K562 (cell line): ENCODE measurements around the gene RCHY1. TPM values are rescaled to one million over a fixed set of nuclear protein-coding genes. Genes with fewer than 3 reads are reported as not detected.

Experiments used
- ETS2 ChIP-seq: IDR thresholded peaks from 2 replicates; pipeline ENCODE4 v1.6.1; 2016; ENCODE audit warnings: borderline replicate concordance, missing genetic modification characterization, mild to moderate bottlenecking, moderate library complexity, missing compliant biosample characterization; ENCODE audit not compliant: poor library complexity, severe bottlenecking
- FIP1L1 ChIP-seq: fragments of 200-400 bp; formaldehyde crosslinking; IDR thresholded peaks from 2 replicates; pipeline ENCODE4 v1.6.1; 2018; ENCODE audit warnings: mild to moderate bottlenecking, low read depth, low read length; ENCODE audit not compliant: poor library complexity, severe bottlenecking
- FOXA1 ChIP-seq: fragments of 450-650 bp; IDR thresholded peaks from 2 replicates; pipeline ENCODE4 v1.6.1; 2016; ENCODE audit warnings: mild to moderate bottlenecking, borderline replicate concordance
- FOXK1 ChIP-seq: sonication (generic); formaldehyde crosslinking; IDR thresholded peaks from 2 replicates; pipeline ENCODE4 v1.8.0; 2022; ENCODE audit warnings: missing genetic modification reagents, mild to moderate bottlenecking, borderline replicate concordance
- KAT2B ChIP-seq: IDR thresholded peaks from one replicate; pipeline ENCODE4 v1.6.1; 2012; ENCODE audit warnings: low read depth, mild to moderate bottlenecking, control low read depth, inconsistent platforms, low read length, moderate library complexity
- RBM17 ChIP-seq: fragments of 200-400 bp; formaldehyde crosslinking; IDR thresholded peaks from 2 replicates; pipeline ENCODE4 v1.6.1; 2017; ENCODE audit warnings: low read depth, mild to moderate bottlenecking, low read length, borderline replicate concordance
- SIX5 ChIP-seq, 2 experiments: IDR thresholded peaks; 2 replicates each; pipeline ENCODE4 v1.6.1; 2011; ENCODE audit warnings: low read length in 2 of 2, borderline replicate concordance in 1 of 2, low read depth in 1 of 2, mild to moderate bottlenecking in 1 of 2, moderate library complexity in 1 of 2; ENCODE audit not compliant: insufficient read depth in 1 of 2
- SRSF1 ChIP-seq: fragments of 200-400 bp; formaldehyde crosslinking; IDR thresholded peaks from 2 replicates; pipeline ENCODE4 v1.6.1; 2017; ENCODE audit warnings: mild to moderate bottlenecking, low read depth, low read length, moderate library complexity
- ZNF224 ChIP-seq: sonication (generic); formaldehyde crosslinking; IDR thresholded peaks from 2 replicates; pipeline ENCODE4 v1.8.0; 2022; ENCODE audit warnings: mild to moderate bottlenecking, missing genetic modification reagents
- polyA plus RNA-seq, 8 experiments: library from polyadenylated mRNA; depleted of rRNA in 4 of 8; stranded (reverse) in 5 of 8; unstranded in 3 of 8; fragments of >200 nt; fragmentation: Nextera tagmentation in 2 of 8; fragmentation: Illumina TruSeq in 1 of 8; extraction: Ambion mirVana in 2 of 8; extraction: Trizol in 1 of 8; gene quantifications; 2 replicates each; pipeline versions ENCODE4 v1.2.1 to v1.2.3, GENCODE V29; 2011 to 2014; ENCODE audit warnings: inconsistent platforms in 1 of 8, missing spikeins in 1 of 8
- total RNA-seq, 7 experiments: library from RNA; depleted of rRNA in 6 of 7; stranded (reverse); fragments of >200 nt in 6 of 7; fragmentation: Illumina TruSeq in 2 of 7; extraction: Trizol in 2 of 7; gene quantifications; 2 replicates each; pipeline versions ENCODE4 v1.2.1 to v1.2.3, GENCODE V29; 2011 to 2021; ENCODE audit warnings: low replicate concordance in 1 of 7
- TF ChIP-seq, protein P1 (sequence below): fragments of 450-650 bp; IDR thresholded peaks from 2 replicates; pipeline ENCODE4 v1.6.1; 2017; ENCODE audit warnings: antibody characterized with exemption
- TF ChIP-seq, protein P2 (sequence below): fragments of 450-650 bp; IDR thresholded peaks from 2 replicates; pipeline ENCODE4 v1.6.1; 2016; ENCODE audit warnings: low read depth
- TF ChIP-seq, protein P3 (sequence below): fragments of 200-800 bp; sonication (Bioruptor generic); IDR thresholded peaks from 2 replicates; pipeline ENCODE4 v1.6.1; 2017; ENCODE audit warnings: missing genetic modification characterization, missing compliant biosample characterization
- TF ChIP-seq, protein P4 (sequence below): fragments of 250-450 bp; sonication (Bioruptor Pico); IDR thresholded peaks from 2 replicates; pipeline ENCODE4 v1.6.1; 2021; ENCODE audit warnings: mild to moderate bottlenecking

The RCHY1 gene
- total and polyA plus RNA-seq, 9 of the 15 experiments (the other 6 are each of a cell fraction or from before 2014, with no cell fraction given) = 27.3 to 85.1 (median 45.9) TPM

DNA sequence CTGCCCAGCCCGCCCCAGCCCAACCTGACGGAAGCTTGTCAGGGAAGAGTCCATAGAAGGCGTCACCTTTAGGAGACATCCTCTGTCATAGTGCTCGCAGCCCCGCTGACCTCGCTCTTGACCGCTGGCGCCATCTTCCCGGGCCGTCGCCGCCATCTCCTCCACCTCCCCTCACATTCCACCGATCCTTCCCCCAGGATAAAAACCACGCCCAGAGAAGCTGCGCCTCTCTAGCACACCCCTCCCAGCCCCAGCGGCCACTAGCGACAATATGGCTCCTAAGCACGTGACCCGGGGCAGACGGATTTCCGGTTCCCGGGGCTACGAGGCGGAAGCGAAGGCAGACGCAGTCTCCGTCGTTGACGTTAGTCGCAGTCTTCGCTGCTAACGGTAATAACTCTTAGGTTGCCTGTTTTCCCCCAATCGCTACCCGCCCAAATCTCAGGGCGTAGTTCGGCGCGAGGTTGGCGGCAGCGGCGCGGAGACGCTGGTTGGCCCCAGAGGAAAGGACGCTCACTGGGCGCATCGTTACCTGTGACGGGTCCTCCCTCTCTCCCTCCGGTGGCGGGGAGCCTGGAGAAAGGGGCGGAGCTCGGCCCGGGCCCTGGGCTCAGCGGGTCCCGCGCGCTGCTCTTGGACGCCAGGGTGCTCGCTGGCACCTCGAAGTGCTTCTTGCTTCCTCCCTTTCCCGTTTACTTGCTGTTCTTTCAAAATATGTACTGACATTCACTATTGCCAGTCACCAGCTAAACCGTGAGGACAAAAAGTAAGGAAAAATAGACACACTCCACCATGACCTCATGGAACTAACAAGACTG is at the start of gene RCHY1, which contains the start of gene THAP6 (continued):
- TF ChIP-seq SIX5 (IDR thresholded peaks at IDR 0.05; ENCODE audit: borderline replicate concordance in 1 of 2, insufficient read depth in 1 of 2, low read depth in 1 of 2, low read length in 2 of 2) = peak; percentile 48 to 75; a peak in 3 of 4 replicates
- no peak for TF ChIP-seq FOXA1
- TF ChIP-seq, protein P1, sequence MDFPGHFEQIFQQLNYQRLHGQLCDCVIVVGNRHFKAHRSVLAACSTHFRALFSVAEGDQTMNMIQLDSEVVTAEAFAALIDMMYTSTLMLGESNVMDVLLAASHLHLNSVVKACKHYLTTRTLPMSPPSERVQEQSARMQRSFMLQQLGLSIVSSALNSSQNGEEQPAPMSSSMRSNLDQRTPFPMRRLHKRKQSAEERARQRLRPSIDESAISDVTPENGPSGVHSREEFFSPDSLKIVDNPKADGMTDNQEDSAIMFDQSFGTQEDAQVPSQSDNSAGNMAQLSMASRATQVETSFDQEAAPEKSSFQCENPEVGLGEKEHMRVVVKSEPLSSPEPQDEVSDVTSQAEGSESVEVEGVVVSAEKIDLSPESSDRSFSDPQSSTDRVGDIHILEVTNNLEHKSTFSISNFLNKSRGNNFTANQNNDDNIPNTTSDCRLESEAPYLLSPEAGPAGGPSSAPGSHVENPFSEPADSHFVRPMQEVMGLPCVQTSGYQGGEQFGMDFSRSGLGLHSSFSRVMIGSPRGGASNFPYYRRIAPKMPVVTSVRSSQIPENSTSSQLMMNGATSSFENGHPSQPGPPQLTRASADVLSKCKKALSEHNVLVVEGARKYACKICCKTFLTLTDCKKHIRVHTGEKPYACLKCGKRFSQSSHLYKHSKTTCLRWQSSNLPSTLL = no peak
- TF ChIP-seq FIP1L1 = peak; percentile 34
- TF ChIP-seq, protein P2, sequence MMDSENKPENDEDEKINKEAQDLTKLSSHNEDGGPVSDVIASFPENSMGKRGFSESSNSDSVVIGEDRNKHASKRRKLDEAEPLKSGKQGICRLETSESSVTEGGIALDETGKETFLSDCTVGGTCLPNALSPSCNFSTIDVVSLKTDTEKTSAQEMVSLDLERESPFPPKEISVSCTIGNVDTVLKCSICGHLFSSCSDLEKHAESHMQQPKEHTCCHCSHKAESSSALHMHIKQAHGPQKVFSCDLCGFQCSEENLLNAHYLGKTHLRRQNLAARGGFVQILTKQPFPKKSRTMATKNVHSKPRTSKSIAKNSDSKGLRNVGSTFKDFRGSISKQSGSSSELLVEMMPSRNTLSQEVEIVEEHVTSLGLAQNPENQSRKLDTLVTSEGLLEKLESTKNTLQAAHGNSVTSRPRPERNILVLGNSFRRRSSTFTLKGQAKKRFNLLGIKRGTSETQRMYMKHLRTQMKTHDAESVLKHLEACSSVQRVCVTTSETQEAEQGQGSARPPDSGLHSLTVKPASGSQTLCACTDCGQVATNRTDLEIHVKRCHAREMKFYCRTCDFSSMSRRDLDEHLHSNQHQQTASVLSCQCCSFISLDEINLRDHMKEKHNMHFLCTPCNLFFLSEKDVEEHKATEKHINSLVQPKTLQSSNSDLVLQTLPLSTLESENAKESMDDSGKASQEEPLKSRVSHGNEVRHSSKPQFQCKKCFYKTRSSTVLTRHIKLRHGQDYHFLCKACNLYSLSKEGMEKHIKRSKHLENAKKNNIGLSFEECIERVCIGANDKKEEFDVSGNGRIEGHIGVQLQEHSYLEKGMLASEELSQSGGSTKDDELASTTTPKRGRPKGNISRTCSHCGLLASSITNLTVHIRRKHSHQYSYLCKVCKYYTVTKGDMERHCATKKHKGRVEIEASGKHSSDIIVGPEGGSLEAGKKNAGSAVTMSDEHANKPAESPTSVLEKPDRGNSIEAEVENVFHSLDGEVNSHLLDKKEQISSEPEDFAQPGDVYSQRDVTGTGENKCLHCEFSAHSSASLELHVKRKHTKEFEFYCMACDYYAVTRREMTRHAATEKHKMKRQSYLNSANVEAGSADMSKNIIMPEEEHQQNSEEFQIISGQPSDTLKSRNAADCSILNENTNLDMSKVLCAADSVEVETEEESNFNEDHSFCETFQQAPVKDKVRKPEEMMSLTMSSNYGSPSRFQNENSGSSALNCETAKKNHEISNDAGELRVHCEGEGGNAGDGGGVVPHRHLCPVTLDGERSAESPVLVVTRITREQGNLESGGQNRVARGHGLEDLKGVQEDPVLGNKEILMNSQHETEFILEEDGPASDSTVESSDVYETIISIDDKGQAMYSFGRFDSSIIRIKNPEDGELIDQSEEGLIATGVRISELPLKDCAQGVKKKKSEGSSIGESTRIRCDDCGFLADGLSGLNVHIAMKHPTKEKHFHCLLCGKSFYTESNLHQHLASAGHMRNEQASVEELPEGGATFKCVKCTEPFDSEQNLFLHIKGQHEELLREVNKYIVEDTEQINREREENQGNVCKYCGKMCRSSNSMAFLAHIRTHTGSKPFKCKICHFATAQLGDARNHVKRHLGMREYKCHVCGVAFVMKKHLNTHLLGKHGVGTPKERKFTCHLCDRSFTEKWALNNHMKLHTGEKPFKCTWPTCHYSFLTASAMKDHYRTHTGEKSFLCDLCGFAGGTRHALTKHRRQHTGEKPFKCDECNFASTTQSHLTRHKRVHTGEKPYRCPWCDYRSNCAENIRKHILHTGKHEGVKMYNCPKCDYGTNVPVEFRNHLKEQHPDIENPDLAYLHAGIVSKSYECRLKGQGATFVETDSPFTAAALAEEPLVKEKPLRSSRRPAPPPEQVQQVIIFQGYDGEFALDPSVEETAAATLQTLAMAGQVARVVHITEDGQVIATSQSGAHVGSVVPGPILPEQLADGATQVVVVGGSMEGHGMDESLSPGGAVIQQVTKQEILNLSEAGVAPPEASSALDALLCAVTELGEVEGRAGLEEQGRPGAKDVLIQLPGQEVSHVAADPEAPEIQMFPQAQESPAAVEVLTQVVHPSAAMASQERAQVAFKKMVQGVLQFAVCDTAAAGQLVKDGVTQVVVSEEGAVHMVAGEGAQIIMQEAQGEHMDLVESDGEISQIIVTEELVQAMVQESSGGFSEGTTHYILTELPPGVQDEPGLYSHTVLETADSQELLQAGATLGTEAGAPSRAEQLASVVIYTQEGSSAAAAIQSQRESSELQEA = no peak
- no peak for TF ChIP-seq SRSF1
- TF ChIP-seq, protein P3, sequence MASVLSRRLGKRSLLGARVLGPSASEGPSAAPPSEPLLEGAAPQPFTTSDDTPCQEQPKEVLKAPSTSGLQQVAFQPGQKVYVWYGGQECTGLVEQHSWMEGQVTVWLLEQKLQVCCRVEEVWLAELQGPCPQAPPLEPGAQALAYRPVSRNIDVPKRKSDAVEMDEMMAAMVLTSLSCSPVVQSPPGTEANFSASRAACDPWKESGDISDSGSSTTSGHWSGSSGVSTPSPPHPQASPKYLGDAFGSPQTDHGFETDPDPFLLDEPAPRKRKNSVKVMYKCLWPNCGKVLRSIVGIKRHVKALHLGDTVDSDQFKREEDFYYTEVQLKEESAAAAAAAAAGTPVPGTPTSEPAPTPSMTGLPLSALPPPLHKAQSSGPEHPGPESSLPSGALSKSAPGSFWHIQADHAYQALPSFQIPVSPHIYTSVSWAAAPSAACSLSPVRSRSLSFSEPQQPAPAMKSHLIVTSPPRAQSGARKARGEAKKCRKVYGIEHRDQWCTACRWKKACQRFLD (CRISPR knock-in tag) = 0 out of 2 replicates have a peak, but pooled peaks have one; percentile 31
- TF ChIP-seq, protein P4, sequence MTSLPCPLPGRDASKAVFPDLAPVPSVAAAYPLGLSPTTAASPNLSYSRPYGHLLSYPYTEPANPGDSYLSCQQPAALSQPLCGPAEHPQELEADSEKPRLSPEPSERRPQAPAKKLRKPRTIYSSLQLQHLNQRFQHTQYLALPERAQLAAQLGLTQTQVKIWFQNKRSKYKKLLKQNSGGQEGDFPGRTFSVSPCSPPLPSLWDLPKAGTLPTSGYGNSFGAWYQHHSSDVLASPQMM = no peak
- peak; percentile 59; the same call in 1 of the 2 replicates for TF ChIP-seq ZNF224 (CRISPR knock-in tag)
- no peak for TF ChIP-seq ETS2 (tag)
- peak; percentile 88; the same call in 1 of the 2 replicates for TF ChIP-seq FOXK1 (CRISPR knock-in tag)
- no peak for TF ChIP-seq RBM17
- TF ChIP-seq KAT2B = no peak
